Upper lobe of right lung (tissue), 1 donor: ENCODE measurements around the gene UBAC2. TPM values are rescaled to one million over a fixed set of nuclear protein-coding genes. Genes with fewer than 3 reads are reported as not detected.

Experiments
- ATAC-seq: fragments of 200-7000 bp; cut with Tn5 transposase; one replicate; pipeline ENCODE4 v1.9.1; 2020; ENCODE audit warnings: mild to moderate bottlenecking, moderate library complexity
- DNase-seq: peaks from one replicate; pipeline ENCODE4 v3.0.0-alpha.2; 2020
- H3K27ac ChIP-seq: fragments of 200-600 bp; one replicate; pipeline ENCODE4 v1.8.0; 2022
- H3K27me3 ChIP-seq: fragments of 200-600 bp; one replicate; pipeline ENCODE4 v1.8.0; 2022; ENCODE audit warnings: mild to moderate bottlenecking
- H3K36me3 ChIP-seq: fragments of 200-600 bp; one replicate; pipeline ENCODE4 v1.8.0; 2022
- H3K4me1 ChIP-seq: fragments of 200-600 bp; one replicate; pipeline ENCODE4 v1.8.0; 2022
- H3K4me3 ChIP-seq: fragments of 200-600 bp; one replicate; pipeline ENCODE4 v1.8.0; 2022; ENCODE audit warnings: mild to moderate bottlenecking
- H3K9me3 ChIP-seq: fragments of 200-600 bp; one replicate; pipeline ENCODE4 v1.8.0; 2022
- CTCF ChIP-seq: fragments of 200-600 bp; IDR thresholded peaks from one replicate; pipeline ENCODE4 v1.8.0; 2022; ENCODE audit warnings: antibody characterized with exemption
- intact Hi-C: fragments of 100-400 bp; cut with DNase I; formaldehyde crosslinking; loops from one replicate; pipeline ENCODE4 v1.11.0; 2022
- total RNA-seq: library from RNA; stranded (reverse); fragmentation: NEBNext Ultra II Directional; extraction: Animal tissue kit (Norgen Biotek cat#: 25700); gene quantifications from one replicate; pipeline ENCODE4 v1.2.1, GENCODE V29; 2021
- donor health status: DM: no; HTN: yes; CAD: no; lungs with severe emphysema.

UBAC2 gene
- total RNA-seq, 1 donor from 2014 or later, result 50.2 TPM

- Histone ChIP-seq H3K4me1 (no peaks in the 10 kb centered on the region), H3K4me3 (no peak overlapping the region), H3K9me3 (no peaks in the 10 kb centered on the region), H3K27ac (no peak overlapping the region), H3K36me3 (no peaks in the 10 kb centered on the region), H3K27me3 (no peaks in the 10 kb centered on the region)
- ATAC-seq (no peak), DNase-seq (no peak)
- TF ChIP-seq CTCF, result no peak
- intact Hi-C loops, result no loop called here
These were observed 193.4 kb downstream of the UBAC2 start for GRCh38 chr13:99393791-99394735.

- Histone ChIP-seq H3K27me3 (no peaks in the 10 kb centered on the region), H3K9me3 (no peaks in the 10 kb centered on the region), H3K4me1 (no peaks in the 10 kb centered on the region), H3K36me3 (no peaks in the 10 kb centered on the region), H3K4me3 (no peak overlapping the region), H3K27ac (no peak overlapping the region)
- DNase-seq (no peak), ATAC-seq (no peak)
- no peak for TF ChIP-seq CTCF
- intact Hi-C loops, result no loop called here
These were observed 194.8 kb downstream of the UBAC2 start for GRCh38 chr13:99395436-99395835.

- TF ChIP-seq CTCF, result no peak
- H3K9me3 ChIP-seq, result no peaks in the 10 kb centered on the region
- H3K4me1 ChIP-seq, result no peaks in the 10 kb centered on the region
- H3K27ac ChIP-seq, result no peak overlapping the region
- no peak overlapping the region for H3K4me3 ChIP-seq
- H3K27me3 ChIP-seq, result no peaks in the 10 kb centered on the region
- DNase-seq, result no peak
- no peak for ATAC-seq
- intact Hi-C loops, result no loop called here
- H3K36me3 ChIP-seq, result no peaks in the 10 kb centered on the region
These were observed 195.8 kb downstream of the UBAC2 start for GRCh38 chr13:99396446-99396845.

- TF ChIP-seq CTCF, result no peak
- no peak overlapping the region for H3K4me3 ChIP-seq
- H3K27ac ChIP-seq, result no peak overlapping the region
- H3K9me3 ChIP-seq, result no peaks in the 10 kb centered on the region
- ATAC-seq (no peak), DNase-seq (no peak)
- intact Hi-C loops, result no loop called here
- H3K36me3 ChIP-seq, result no peaks in the 10 kb centered on the region
- H3K27me3 ChIP-seq, result no peaks in the 10 kb centered on the region
- H3K4me1 ChIP-seq, result no peaks in the 10 kb centered on the region
These were observed 197.4 kb downstream of the UBAC2 start for GRCh38 chr13:99398071-99398470.

- TF ChIP-seq CTCF, result no peak
- Histone ChIP-seq H3K4me3 (no peak overlapping the region), H3K27ac (no peak overlapping the region), H3K4me1 (no peaks in the 10 kb centered on the region), H3K36me3 (no peaks in the 10 kb centered on the region), H3K9me3 (no peaks in the 10 kb centered on the region), H3K27me3 (no peaks in the 10 kb centered on the region)
- intact Hi-C loops, result no loop called here
- DNase-seq (no peak), ATAC-seq (no peak)
These were observed 198.4 kb downstream of the UBAC2 start for GRCh38 chr13:99398916-99399622.
